GM12892 (cell line): ENCODE measurements around the gene LYPLAL1.

ENCODE experiments used
- DNase-seq: peaks from one replicate; pipeline ENCODE4 v3.0.0; 2011; ENCODE audit not compliant: insufficient read length
- FAIRE-seq: peaks from 2 replicates; lab custom pipeline; 2011; peaks lifted over from hg19 to GRCh38; lab: Jason Lieb, UNC
- POLR2A ChIP-seq: IDR thresholded peaks from 2 replicates; pipeline ENCODE4 v1.6.1; 2011; ENCODE audit warnings: low read depth, low read length, control low read depth
- POLR2AphosphoS5 ChIP-seq: IDR thresholded peaks from 2 replicates; pipeline ENCODE4 v1.6.1; 2011; ENCODE audit warnings: low read depth, low read length, control low read depth
- TAF1 ChIP-seq: IDR thresholded peaks from 2 replicates; pipeline ENCODE4 v1.6.1; 2011; ENCODE audit warnings: low read depth, mild to moderate bottlenecking, control low read depth, low read length, borderline replicate concordance

Gene LYPLAL1

GRCh38 chr1:219147571-219148019, 26.1 kb upstream of the LYPLAL1 start:
- no peak for TF ChIP-seq TAF1
- TF ChIP-seq POLR2A: no peak
- no peak for TF ChIP-seq POLR2AphosphoS5
- DNase-seq (no peak), FAIRE-seq (no peak)

GRCh38 chr1:219149009-219149577, 24.6 kb upstream of the LYPLAL1 start:
- DNase-seq (no peak), FAIRE-seq (no peak)
- TF ChIP-seq POLR2A: no peak
- no peak for TF ChIP-seq POLR2AphosphoS5
- TF ChIP-seq TAF1: no peak

GRCh38 chr1:219149953-219150352, 23.7 kb upstream of the LYPLAL1 start:
- no peak for TF ChIP-seq TAF1
- TF ChIP-seq POLR2AphosphoS5: no peak
- TF ChIP-seq POLR2A: no peak
- no peak for DNase-seq
- FAIRE-seq: no peak

GRCh38 chr1:219150913-219151312, 22.8 kb upstream of the LYPLAL1 start:
- no peak for DNase-seq
- TF ChIP-seq POLR2A: no peak
- no peak for TF ChIP-seq TAF1
- no peak for TF ChIP-seq POLR2AphosphoS5
- no peak for FAIRE-seq

GRCh38 chr1:219151467-219151866, 22.2 kb upstream of the LYPLAL1 start:
- FAIRE-seq (no peak), DNase-seq (no peak)

GRCh38 chr1:219152751-219153150, 20.9 kb upstream of the LYPLAL1 start:
- no peak for DNase-seq
- no peak for TF ChIP-seq POLR2AphosphoS5
- TF ChIP-seq TAF1: no peak
- no peak for TF ChIP-seq POLR2A
- FAIRE-seq: no peak

More at GRCh38 chr1:219151467-219151866, 22.2 kb upstream of the LYPLAL1 start:
- TF ChIP-seq POLR2AphosphoS5 (no peak), TAF1 (no peak), POLR2A (no peak)

- DNase-seq (no peak), FAIRE-seq (no peak)
- TF ChIP-seq POLR2A (no peak), POLR2AphosphoS5 (no peak), TAF1 (no peak)
Observed at GRCh38 chr1:219153723-219154122, 20.0 kb upstream of the LYPLAL1 start.

GRCh38 chr1:219155135-219155534, 18.5 kb upstream of the LYPLAL1 start:
- TF ChIP-seq POLR2A (no peak), TAF1 (no peak), POLR2AphosphoS5 (no peak)
- no peak for FAIRE-seq
- no peak for DNase-seq

- TF ChIP-seq POLR2A (no peak), POLR2AphosphoS5 (no peak), TAF1 (no peak)
- DNase-seq (no peak), FAIRE-seq (no peak)
Observed at GRCh38 chr1:219159946-219160645, 13.6 kb upstream of the LYPLAL1 start.

- FAIRE-seq: no peak
- TF ChIP-seq POLR2AphosphoS5: no peak
- TF ChIP-seq TAF1: no peak
- TF ChIP-seq POLR2A: no peak
Observed at GRCh38 chr1:219160967-219161366, 12.7 kb upstream of the LYPLAL1 start.

GRCh38 chr1:219161371-219161770, 12.3 kb upstream of the LYPLAL1 start:
- FAIRE-seq (no peak), DNase-seq (no peak)
- TF ChIP-seq POLR2A (no peak), TAF1 (no peak), POLR2AphosphoS5 (no peak)

More at GRCh38 chr1:219160967-219161366, 12.7 kb upstream of the LYPLAL1 start:
- no peak for DNase-seq

GRCh38 chr1:219163401-219163954, 10.2 kb upstream of the LYPLAL1 start:
- FAIRE-seq (no peak), DNase-seq (no peak)

More at GRCh38 chr1:219163401-219163954, 10.2 kb upstream of the LYPLAL1 start:
- no peak for TF ChIP-seq POLR2A
- TF ChIP-seq TAF1: no peak
- no peak for TF ChIP-seq POLR2AphosphoS5
